GM19240 (cell line): ENCODE results near the gene TAAR9.

Source experiments
- DNase-seq: peaks from one replicate; pipeline ENCODE4 v3.0.0; 2011; ENCODE audit warnings: low spot score; ENCODE audit not compliant: insufficient read length

TAAR9 gene

DNA sequence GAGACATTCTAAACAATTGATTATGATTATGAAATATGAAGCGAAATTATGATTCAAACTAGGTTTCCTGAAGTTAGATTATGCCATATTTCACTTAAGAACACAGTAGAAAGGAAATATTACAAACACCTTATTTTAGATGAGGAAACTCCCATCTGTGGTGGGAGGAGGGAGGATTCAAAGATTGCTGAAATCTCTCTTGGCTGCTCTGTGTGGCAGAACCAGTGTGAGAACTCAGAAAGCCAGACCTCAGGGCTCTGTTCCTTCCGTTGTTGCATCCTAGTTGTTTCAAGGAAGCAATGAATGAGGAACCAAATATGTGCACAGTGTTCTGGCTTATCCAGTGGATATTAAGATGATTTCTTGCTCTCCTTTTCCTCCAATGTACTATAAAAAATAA, 49.3 kb downstream of the TAAR9 start:
- DNase-seq: no peak
